COLO829 (cell line): ENCODE data around the gene FBXO21.
"Not testable (repeated sequence)": the region's sequence is repeated elsewhere in the genome, so short reads cannot be mapped to it uniquely, and the experiment has no call there.

ENCODE experiments used
- DNase-seq: peaks from one replicate; pipeline ENCODE4 v3.0.0; 2012; ENCODE audit warnings: low spot score

FBXO21 gene

GRCh38 chr12:117190210-117190781 is at the start of gene FBXO21:
Gene FBXO21 (minus strand): TSS chr12:117190470. CDS start chr12:117190456, 14 bp downstream.
- DNase-seq: peak; percentile 94

- DNase-seq: peak; percentile 43
These were observed 46.3 kb upstream of the FBXO21 start for GRCh38 chr12:117236456-117237001.

DNA sequence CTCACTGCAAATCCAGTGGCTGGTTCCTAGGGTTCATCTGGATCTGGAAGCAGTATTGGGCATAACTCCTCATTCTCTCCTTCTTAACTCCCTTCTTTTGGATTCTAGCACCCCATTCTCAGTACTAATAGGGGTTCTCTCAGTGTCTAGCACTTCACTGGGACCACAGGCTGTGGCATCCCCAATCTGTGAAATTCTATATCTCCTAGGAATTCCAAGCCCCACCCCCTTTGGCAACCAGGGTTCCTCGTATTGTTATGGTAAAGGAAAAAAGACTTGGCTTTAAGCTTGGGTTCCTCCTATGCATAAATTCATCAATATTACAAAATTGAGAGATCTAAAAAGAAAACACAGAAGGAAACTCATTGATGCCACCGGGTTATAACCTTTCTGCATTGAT is 45.0 kb upstream of the FBXO21 start:
- no peak for DNase-seq

DNA sequence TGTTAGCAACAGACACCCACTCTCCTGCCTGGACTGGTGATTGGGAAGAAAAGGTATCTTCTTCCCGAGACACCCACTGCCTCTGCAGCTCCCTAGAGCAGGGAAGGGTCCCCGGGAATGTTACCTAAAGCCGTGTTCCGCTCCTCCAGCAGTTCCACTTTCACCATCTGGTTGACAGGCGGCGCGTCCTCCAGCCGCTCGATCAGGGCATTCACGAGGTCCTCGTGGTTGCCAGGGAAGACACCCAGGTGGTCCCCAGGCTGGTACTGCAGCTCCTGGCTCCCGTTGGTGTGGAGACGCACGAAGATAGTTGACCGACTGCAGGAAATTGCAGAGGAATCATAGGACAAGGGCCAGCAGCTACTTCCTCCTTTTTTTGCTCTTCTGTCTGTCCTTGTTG is 44.2 kb upstream of the FBXO21 start:
- no peak for DNase-seq

GRCh38 chr12:117231750-117232149 is 41.5 kb upstream of the FBXO21 start:
- DNase-seq: no peak

- DNase-seq: peak; percentile 18
These were observed 38.0 kb upstream of the FBXO21 start for GRCh38 chr12:117228239-117228638.

DNA sequence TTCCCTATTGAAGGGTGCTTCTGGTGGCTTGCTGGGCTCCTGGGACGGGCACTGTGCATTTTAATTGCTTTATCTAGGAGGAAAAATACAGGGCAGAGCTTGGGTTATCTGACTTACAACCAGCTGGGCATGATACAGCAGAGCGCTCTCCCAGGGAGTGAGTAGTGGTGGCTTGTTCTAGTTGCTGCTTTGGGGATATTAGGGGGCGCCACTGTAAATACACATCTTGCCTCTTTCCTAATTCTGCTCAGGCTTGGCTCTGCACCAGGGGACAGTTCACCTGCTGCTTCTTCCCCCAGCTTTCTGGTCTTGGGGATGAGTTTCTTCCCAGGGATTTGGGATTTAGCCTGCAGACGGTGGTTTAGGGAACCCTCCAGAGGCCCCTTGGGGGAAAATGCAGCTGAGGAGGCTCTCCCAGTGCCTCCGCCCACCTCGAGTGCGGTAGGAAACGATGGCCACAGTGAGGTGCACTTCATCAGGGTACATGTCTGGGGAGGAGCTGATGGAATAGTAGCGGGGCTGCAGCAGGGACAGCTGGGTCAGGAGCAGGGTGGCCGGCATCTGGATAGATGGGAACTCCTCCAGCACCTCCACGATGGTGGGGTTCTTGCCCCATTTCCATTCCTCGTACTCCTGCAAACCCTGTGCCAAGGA is 36.9 kb upstream of the FBXO21 start:
- no peak for DNase-seq

DNA sequence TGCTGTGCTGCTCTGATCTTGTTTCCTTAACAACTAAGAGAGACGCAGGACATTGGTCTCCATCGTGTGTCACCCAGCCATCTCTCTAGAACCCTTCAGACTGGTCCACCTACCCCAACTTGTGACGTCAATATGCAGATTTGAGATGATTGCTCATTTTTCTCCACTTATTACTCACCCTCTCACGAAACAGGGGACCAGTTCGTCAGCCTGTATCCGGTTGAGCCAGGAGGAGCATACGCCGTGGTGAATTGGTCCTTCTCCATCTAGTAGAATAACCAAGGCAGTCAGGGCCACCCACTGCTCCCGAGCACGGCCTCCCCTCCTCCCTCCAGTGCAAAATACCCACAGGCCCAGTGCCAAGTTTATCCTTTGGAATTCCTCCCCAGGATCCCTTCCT is 36.2 kb upstream of the FBXO21 start:
- DNase-seq: no peak

DNA sequence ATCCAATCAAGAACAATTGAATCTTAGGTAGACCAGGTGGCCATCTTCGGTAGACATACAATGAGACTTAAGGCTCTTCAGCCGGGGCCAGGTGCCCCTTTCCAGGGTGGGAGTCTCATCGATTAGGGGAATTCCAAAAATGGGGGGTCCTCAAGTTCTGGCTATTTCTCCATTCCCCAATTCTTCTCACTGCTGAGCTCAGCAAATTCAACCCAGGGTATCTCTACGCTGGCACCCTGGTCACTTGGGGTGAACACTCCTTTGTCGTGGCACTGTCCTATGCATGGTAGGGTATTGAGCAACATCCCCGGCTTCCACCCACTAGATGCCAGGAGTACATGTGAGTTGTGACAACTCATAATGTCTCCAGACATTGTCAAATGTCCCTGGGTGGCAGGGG is 34.9 kb upstream of the FBXO21 start:
- no peak for DNase-seq

DNA sequence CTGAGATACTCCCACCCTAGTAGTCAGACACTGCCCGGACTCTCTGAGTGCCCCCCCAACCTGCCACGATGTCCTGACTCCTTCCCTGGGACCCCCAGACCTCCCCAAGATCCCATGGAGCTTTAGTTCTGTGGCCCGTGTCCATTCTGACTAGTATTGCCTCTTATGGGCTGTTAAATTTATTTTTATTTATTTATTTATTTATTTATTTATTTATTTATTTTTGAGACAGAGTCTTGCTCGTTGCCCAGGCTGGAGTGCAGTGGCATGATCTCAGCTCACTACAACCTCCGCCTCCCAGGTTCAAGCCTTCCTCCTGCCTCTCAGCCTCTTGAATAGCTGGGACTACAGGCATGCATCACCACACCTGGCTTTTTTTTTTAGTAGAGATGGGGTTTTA is 30.7 kb upstream of the FBXO21 start:
- not testable (repeated sequence) for DNase-seq

DNA sequence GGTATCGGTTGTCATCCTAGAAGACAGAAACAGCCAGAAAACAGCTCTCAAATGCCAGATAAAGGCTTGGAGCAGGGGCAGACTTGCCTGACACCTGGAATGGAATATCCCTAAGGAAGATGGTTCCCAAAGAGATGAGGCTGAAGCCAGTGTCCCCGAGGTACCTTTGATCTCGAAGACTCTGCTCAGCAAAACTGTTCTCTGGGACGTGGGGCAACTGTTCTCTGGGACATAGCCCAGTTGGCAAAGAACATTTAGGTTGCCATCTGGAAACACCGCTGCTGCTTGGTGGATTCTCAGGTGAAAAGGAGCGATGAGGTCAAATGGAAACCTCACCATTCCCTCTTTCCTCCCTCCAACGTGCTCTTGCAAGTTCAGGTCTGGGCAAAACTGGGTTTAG is 27.9 kb upstream of the FBXO21 start:
- no peak for DNase-seq

DNA sequence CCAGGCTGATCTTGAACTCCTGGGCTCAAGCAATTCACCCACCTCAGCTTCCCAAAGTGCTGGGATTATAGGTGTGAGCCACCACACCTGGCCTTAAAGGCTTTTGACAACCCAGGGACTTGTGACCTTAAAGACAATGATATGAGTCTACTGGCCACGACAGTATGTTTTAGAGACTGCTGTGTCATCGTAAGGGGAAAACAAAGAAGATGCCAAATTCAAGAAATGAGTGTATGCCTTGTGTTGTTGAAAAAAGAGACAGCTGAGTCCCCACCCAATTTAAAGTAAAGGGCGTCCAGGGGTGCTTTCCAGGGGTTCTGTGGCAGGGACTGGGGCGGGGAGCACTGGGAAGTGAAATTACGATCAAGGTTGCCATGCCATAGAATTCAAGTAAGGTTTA is 26.4 kb upstream of the FBXO21 start:
- no peak for DNase-seq

DNA sequence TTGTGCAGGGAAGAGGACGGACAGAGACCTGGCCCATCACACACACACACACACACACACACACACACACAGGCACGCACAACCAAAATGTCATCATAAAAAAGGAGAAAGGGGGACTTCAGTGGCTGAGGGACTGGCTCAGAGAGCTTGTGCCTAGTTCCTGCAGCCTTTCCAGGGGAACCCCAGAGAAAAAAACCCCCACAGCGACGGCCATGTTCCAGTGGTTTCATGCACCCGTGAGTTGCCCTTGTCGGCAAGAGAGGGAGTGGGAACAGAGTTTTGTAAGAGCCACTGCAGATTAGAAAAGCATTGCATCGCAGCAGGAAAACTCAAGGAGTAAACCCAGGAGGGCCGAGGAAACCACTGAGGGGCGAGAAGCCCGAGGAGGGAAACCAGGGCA is 24.5 kb upstream of the FBXO21 start:
- DNase-seq: no peak

DNA sequence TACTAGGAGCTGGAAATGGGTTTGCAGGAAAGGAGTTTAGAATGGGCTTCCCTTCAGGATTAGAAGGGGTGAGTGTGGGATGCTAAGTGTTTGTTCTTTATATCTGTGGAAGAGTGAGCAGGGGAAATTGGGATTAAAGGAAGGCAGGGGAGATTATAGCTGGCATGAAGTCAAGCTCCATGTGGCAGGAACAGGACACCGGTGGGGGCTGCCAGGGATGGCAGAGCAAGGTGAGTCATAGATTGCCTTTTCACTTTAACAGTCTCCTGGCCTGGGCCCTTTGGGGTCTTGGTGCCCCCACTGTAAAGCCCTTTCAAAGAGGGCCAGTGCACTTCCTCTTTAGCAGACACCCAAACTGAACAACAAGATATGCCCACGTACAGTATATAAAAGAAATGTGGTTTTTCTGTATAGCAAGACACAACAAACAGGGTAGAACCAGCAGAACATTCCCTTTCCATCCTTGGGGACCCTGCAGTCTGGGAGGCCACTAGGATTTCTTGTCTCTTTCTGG is 23.1 kb upstream of the FBXO21 start:
- DNase-seq: no peak

DNA sequence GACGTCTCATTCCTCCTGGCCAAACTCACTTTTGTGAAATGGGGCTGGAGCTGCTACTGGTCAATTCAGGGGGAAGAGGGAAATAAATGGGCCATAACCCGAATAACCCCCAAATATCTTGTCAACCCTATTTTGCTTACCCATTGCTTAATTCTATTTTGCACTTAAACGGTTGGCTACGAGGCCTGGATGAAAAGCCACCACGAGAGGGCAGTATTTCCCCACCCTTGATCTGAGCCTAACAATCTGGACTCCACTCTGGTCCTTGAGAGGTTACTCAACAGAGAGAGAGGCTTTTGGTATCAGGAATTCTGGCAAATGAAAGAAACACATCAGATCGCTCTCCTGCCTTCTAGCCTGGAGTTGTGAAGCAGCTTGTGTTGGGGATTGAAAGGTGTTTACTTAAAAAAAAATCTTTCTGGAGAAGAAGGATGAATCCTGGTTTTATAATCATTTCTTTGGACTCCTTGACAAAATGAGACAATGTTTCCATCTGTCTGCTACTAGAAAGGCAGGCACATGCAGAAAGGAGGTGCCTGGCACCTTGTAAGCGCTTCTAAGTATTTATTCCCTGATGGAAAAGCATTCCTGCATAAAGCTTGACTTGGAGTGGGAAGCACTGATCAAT is 22.4 kb upstream of the FBXO21 start:
- DNase-seq: peak; percentile 74

GRCh38 chr12:117210266-117210918 is 20.1 kb upstream of the FBXO21 start:
- no peak for DNase-seq

DNA sequence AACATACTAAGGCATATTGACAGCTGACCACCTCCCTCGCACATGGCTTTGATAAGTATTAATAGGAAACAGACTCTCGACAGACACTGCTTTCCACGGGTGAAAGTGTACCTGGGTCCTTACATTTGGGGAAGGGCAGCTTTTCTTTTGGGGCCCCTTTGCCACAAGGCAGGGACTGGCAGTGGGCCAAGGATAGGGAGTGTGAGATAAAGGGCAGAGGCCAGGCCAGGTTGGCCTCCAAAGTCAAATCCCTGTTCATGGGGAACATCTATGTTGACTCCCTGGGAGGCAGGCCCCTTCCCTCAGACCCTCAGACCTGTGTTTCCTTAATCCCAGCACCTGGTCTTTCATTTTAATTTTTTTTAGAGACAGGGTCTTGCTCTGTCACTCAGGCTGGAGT is 19.4 kb upstream of the FBXO21 start:
- DNase-seq: no peak

DNA sequence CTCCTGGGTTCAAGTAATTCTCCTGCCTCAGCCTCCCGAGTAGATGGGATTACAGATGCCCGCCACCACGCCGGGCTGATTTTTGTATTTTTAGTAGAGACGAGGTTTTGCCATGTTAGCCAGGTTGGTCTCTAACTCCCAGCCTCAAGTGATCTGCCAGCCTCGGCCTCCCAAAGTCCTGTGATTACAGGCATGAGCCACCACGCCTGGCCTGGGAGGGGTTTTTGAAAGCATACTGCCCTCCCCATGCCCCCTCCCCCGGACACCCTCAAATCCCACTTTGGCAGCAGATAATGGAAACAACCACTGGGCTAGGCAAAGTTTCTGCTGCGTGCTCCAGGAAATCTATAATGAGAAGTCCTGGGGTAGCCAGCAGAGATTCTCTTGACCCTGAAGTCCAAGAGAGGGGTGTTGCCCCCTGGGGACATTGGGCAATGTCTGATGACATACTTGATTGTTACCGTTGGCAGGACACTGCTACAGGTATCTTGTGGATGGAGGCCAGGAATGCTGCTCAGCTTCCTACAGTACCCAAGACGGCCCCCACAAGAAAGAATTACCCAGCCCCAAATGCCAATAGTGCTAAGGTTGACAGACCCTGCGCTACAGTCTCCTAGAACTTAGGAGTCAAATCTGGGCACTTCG is 18.7 kb upstream of the FBXO21 start:
- no peak for DNase-seq

GRCh38 chr12:117208206-117208605 is 17.9 kb upstream of the FBXO21 start:
- no peak for DNase-seq

DNA sequence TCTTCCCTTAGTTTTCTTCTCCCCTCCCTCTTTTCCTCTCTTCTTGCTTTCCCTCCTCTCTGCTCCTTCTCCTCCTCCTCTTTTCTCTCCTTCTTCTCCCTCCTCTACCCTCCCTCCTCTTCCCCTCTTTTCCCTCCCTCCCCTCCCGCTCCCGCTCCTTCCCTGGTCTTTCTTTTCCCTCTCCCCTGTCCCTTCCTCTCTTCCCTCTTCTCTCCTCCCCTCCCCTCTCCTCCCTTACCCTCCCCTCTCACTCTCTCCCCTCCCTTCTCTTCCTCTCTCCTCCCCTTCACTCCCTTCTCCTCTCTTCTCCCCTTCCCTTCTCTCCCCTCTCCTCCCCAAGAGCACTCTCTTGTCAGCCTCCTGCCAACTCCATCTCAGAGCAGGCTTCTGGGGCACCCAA is 17.4 kb upstream of the FBXO21 start:
- DNase-seq: no peak

GRCh38 chr12:117202556-117202955 is 12.3 kb upstream of the FBXO21 start:
- no peak for DNase-seq

GRCh38 chr12:117202033-117202432 is 11.8 kb upstream of the FBXO21 start:
- no peak for DNase-seq
